Osteocyte (in vitro differentiated cells): ENCODE results near the gene NHEJ1. TPM values are rescaled to one million over a fixed set of nuclear protein-coding genes. Genes with fewer than 3 reads are reported as not detected.

Experiments used
- DNase-seq: peaks from one replicate; pipeline ENCODE4 v3.0.0; 2021; ENCODE audit warnings: mixed read lengths; ENCODE audit not compliant: unreplicated experiment; ENCODE audit errors: extremely low spot score
- H3K27ac Mint-ChIP-seq: one replicate; pipeline ENCODE4 v1.8.0; 2021; ENCODE audit warnings: mild to moderate bottlenecking, mixed read lengths; ENCODE audit not compliant: unreplicated experiment
- H3K27me3 Mint-ChIP-seq: one replicate; pipeline ENCODE4 v1.8.0; 2021; ENCODE audit warnings: mixed read lengths; ENCODE audit not compliant: unreplicated experiment
- H3K36me3 Mint-ChIP-seq: one replicate; pipeline ENCODE4 v1.8.0; 2021; ENCODE audit warnings: mixed read lengths; ENCODE audit not compliant: unreplicated experiment
- H3K4me1 Mint-ChIP-seq: one replicate; pipeline ENCODE4 v1.8.0; 2021; ENCODE audit warnings: mixed read lengths; ENCODE audit not compliant: unreplicated experiment
- H3K4me3 Mint-ChIP-seq: one replicate; pipeline ENCODE4 v1.8.0; 2021; ENCODE audit warnings: mild to moderate bottlenecking, moderate library complexity, mixed read lengths; ENCODE audit not compliant: unreplicated experiment
- H3K9me3 Mint-ChIP-seq: one replicate; pipeline ENCODE4 v1.8.0; 2021; ENCODE audit warnings: mixed read lengths; ENCODE audit not compliant: unreplicated experiment
- total RNA-seq: library from RNA; stranded (reverse); gene quantifications from 2 replicates; pipeline ENCODE4 v1.2.1, GENCODE V29; 2021
- TF ChIP-seq, protein P1 (sequence below): fragments of 200-600 bp; sonication (generic); IDR thresholded peaks from 2 replicates; pipeline ENCODE4 v1.5.0; 2021; ENCODE audit warnings: antibody characterized with exemption, mild to moderate bottlenecking, moderate library complexity

The NHEJ1 gene
- total RNA-seq, 1 donor from 2014 or later = 19.3 TPM

DNA sequence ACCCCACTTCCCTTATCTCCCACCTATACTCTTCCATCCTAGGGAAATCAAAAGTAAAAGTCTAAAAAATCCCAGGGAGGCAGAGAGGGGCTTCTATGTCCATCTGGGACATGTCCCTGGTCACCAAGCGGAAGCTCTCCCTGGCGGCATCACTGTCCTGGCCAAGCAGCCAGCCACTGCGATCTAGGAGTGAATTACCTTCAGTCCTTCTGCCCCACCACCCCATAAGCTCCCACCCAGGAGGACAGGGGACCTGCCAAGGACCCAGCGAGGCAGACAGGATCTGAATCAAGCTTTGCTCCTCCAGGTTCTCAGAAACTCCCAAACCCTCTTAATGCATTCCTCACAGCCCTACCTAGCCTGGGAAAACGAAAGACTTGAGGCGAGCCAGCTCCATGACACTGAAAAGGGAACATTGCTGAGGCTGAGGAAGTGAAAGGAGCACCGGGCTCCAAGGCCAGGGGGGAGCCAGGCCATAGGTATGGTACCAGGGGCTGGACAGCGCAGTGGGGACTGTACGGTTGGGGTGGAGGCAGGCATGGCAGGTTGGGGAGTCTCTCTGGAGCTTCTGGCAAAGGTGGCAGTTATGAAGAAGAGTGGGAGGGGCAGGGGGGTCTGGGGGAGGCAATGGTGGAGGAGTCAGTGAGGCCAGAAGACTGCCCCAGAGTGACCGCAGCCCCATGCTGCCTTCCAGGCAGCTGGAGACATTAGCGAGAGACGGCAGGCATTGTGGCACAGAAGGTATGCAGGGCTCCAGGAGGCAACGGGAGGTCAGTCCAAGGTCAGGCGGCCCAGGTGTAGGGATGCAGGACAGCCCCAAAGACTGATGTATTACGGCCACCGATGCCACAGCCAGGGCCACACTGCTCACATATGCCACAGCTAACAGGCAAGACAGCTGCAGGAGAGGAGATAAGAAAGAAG is 11.9 kb upstream of the NHEJ1 start:
- H3K27me3 Mint-ChIP-seq = no peaks in the 10 kb centered on the region
- H3K27ac Mint-ChIP-seq = peak overlapping the region; percentile 77
- peaks cover 23% of the 10 kb centered on the region for H3K4me1 Mint-ChIP-seq
- no peak overlapping the region for H3K4me3 Mint-ChIP-seq
- H3K9me3 Mint-ChIP-seq = no peaks in the 10 kb centered on the region
- TF ChIP-seq, protein P1, sequence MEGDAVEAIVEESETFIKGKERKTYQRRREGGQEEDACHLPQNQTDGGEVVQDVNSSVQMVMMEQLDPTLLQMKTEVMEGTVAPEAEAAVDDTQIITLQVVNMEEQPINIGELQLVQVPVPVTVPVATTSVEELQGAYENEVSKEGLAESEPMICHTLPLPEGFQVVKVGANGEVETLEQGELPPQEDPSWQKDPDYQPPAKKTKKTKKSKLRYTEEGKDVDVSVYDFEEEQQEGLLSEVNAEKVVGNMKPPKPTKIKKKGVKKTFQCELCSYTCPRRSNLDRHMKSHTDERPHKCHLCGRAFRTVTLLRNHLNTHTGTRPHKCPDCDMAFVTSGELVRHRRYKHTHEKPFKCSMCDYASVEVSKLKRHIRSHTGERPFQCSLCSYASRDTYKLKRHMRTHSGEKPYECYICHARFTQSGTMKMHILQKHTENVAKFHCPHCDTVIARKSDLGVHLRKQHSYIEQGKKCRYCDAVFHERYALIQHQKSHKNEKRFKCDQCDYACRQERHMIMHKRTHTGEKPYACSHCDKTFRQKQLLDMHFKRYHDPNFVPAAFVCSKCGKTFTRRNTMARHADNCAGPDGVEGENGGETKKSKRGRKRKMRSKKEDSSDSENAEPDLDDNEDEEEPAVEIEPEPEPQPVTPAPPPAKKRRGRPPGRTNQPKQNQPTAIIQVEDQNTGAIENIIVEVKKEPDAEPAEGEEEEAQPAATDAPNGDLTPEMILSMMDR = no peak
- DNase-seq = no peak
- peaks cover 15% of the 10 kb centered on the region for H3K36me3 Mint-ChIP-seq

DNA sequence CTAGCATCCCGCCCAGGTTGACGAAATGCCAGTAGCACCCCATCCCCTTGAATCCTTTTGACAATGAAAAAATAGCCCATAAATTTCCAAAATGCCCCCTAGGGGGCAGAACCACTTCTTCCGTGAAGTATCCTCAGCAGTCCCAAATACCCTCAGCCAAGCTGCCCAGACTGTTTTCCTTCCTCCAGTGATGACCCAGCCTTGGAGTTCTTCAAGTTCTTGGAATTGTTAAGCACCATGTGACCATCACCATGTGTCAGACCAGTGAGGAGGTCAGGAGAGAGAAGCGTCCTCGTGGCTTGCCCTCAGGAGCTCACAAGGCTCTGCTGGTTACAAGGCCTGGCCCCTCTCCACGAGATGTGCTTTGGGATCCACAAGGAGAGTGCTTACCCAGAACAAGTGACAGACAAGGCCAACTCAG is 10.6 kb upstream of the NHEJ1 start:
- Mint-ChIP-seq H3K9me3 (no peaks in the 10 kb centered on the region), H3K27ac (peak overlapping the region; percentile 77), H3K4me1 (peaks cover 19% of the 10 kb centered on the region), H3K36me3 (peaks cover 15% of the 10 kb centered on the region), H3K27me3 (no peaks in the 10 kb centered on the region), H3K4me3 (no peak overlapping the region)
- TF ChIP-seq, protein P1 = peak; percentile 78
- no peak for DNase-seq

DNA sequence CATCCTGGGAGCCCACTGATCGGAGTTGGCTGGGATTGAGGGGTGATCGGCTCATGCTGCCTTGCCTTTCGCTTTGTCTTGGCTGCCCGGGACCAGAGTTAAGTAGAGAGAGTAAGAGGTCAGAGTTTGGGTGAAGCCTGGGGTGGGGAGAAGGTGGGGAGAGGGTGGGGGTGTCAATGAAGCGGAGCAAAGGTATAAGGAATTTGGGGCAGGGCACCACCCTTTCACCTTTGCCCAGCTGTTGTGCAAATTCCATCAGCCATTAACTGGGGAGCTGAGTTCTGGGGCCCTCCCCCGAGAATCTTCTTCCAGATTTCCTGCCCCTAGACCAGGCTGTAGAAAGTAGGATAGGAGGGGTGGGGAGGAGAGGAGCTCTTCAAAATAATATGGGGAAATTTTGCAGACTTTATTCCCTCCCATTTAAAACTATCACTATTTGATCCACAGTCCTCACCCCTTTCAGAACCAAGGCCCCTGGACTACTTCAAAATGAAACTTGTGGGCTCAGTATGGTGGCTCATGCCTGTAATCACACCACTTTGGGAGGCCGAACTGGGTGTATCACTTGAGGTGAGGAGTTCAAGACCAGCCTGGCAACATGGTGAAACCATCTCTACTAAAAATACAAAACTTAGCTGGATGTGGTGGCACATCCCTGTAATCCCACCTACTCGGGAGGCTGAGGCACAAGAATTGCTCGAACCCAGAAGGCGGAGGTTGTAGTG is 9.5 kb upstream of the NHEJ1 start, which contains the start of gene SLC23A3:
Gene SLC23A3, minus strand, starts transcription at position 100 of the 725 bp plus-strand sequence. Its CDS starts 45 bp downstream, at position 55.
- H3K27me3 Mint-ChIP-seq = no peaks in the 10 kb centered on the region
- H3K4me3 Mint-ChIP-seq = no peak within 1 kb of the TSS
- TF ChIP-seq, protein P1 = no peak
- H3K9me3 Mint-ChIP-seq = no peaks in the 10 kb centered on the region
- H3K27ac Mint-ChIP-seq = no peak within 1 kb of the TSS
- H3K36me3 Mint-ChIP-seq = peaks cover 15% of the 10 kb centered on the region
- peaks cover 9% of the 10 kb centered on the region for H3K4me1 Mint-ChIP-seq
- no peak for DNase-seq

DNA sequence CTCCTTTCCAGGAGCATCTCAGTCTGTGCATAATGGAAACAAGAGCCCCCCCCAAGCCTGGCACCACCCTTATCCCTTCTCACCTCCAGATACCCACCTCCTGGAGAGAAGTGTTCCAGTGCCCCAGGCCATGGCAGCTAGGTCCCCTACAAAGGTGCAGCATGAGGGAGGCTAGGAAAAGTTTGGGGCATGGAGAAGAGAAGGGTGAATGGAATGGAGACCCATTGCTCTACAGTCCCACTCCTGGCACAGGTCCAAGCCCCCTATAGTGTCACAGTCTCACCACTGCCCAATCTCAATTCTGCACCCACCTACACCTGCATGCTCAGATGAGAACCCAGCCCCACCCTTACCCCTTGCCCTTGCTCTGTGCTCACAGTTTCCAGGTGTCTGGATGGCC is 8.3 kb upstream of the NHEJ1 start:
- Mint-ChIP-seq H3K4me3 (no peak overlapping the region), H3K4me1 (peaks cover 7% of the 10 kb centered on the region), H3K9me3 (no peaks in the 10 kb centered on the region), H3K27ac (no peak overlapping the region), H3K27me3 (no peaks in the 10 kb centered on the region), H3K36me3 (peaks cover 8% of the 10 kb centered on the region)
- TF ChIP-seq, protein P1 = no peak
- no peak for DNase-seq

DNA sequence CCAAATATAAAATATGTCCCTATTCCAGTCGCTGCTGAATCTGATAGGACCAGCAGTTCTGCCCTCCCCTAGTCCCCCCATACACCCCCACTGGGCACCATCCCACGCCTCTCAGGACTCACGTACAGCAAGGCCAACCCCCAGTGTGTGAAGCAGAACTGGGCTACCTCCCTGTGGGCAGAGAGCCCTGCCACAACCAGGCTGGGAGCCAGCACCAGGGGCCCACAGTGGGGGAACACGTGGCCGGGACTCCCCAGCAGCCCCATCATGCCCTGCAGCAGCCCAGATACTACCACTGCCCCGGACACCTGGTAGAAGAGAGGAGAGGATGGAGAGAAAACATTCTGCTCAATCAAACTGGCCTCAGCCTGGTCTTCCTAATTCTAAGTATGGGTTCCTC is 7.9 kb upstream of the NHEJ1 start:
- Mint-ChIP-seq H3K36me3 (peaks cover 6% of the 10 kb centered on the region), H3K9me3 (no peaks in the 10 kb centered on the region), H3K4me1 (peaks cover 7% of the 10 kb centered on the region), H3K4me3 (no peak overlapping the region), H3K27ac (no peak overlapping the region), H3K27me3 (no peaks in the 10 kb centered on the region)
- DNase-seq = no peak
- TF ChIP-seq, protein P1 = no peak
